ENCODE measurements around the gene NOL3. TPM values are rescaled to one million over a fixed set of nuclear protein-coding genes. Genes with fewer than 3 reads are reported as not detected.

Gene NOL3
- total and polyA plus RNA-seq, 2 of the 13 experiments (the other 11 are each of a cell fraction or from before 2014, with no cell fraction given) = 5.7 to 20.5 TPM

GRCh38 chr16:67199011-67199807 is 28.9 kb downstream of the NOL3 start, which contains the start of gene ELMO3:
Gene ELMO3 (plus strand): TSS chr16:67199131. CDS start chr16:67199327, 196 bp downstream.
- H3K4me1 ChIP-seq (ENCODE audit: insufficient read depth, low read length) = 0 out of 2 replicates have a peak, but pooled peaks cover 2% of the 10 kb centered on the region
- no peaks in the 10 kb centered on the region for H4K20me1 ChIP-seq (ENCODE audit: insufficient read depth, low read length)
- H3K4me2 ChIP-seq (ENCODE audit: low read depth, low read length) = no peak within 1 kb of the TSS
- peaks cover 53 to 76% of the 10 kb centered on the region in 2 experiments for H3K36me3 ChIP-seq (replicated peaks in 1 of 2; ENCODE audit: control insufficient read depth in 1 of 2, insufficient read depth in 2 of 2, low read length in 2 of 2)
- H3K79me2 ChIP-seq (ENCODE audit: insufficient read depth, low read length) = no peaks in the 10 kb centered on the region
- intact Hi-C loops (cut with micrococcal nuclease; ENCODE audit: unreplicated experiment) (no loop called here), in situ Hi-C loops (cut with HindIII; ENCODE audit: extremely low pct_ligation_motif_present, low pct_unique_long_range_greater_than_20kb) (no loop called here)
- no peak for DNase-seq (ENCODE audit: low spot score)
- ATAC-seq = no peak
- ChIA-PET CTCF (ENCODE audit: low intra/inter-chr PET ratio, low total read pairs) (no interaction called here), POLR2A (interaction anchor here (1.8 kb wide), 1 partner anchor 27 kb away, joined by 5 read pairs; the partner anchor contains the start of gene TMEM208)
- no peak within 1 kb of the TSS for H3K4me3 ChIP-seq (replicated peaks in 1 of 3; ENCODE audit: insufficient read depth in 1 of 3, low read depth in 2 of 3, low read length in 3 of 3)
- no peaks in the 10 kb centered on the region for H3K27me3 ChIP-seq (ENCODE audit: control insufficient read depth in 1 of 2, insufficient read depth in 2 of 2, low read length in 2 of 2)
- BruUV-seq (replicated peaks) = no TSS peak
- no peak within 1 kb of the TSS for H3K9ac ChIP-seq (ENCODE audit: insufficient read depth, low read depth, low read length)
- H3K27ac ChIP-seq (ENCODE audit: extremely low read length, insufficient read depth, low read length) = peak within 1 kb of the TSS; percentile 4
- no peak for FAIRE-seq
- H3K9me3 ChIP-seq (ENCODE audit: low read length) = no peaks in the 10 kb centered on the region
- WGBS (ENCODE audit: low lambda C conversion rate) = 96% methylated on average over 36 of the region's 61 CpGs
- H2AFZ ChIP-seq (ENCODE audit: low read length) = no peak within 1 kb of the TSS
- TF ChIP-seq HOXA3 (CRISPR knock-in tag; IDR thresholded peaks at IDR 0.05) (peak; percentile 17; the same call in 1 of the 2 replicates), RFX3 (CRISPR knock-in tag; IDR thresholded peaks at IDR 0.05) (no peak), AGO2 (optimal IDR thresholded peaks at IDR 0.05; ENCODE audit: low read depth, low read length) (peak; percentile 97), ZFP41 (CRISPR knock-in tag; IDR thresholded peaks at IDR 0.05; ENCODE audit: borderline replicate concordance) (no peak), ZNF652 (CRISPR knock-in tag; IDR thresholded peaks at IDR 0.05; ENCODE audit: borderline replicate concordance, low read depth) (no peak), ZNF326 (CRISPR knock-in tag; IDR thresholded peaks at IDR 0.05; ENCODE audit: borderline replicate concordance) (no peak), RXRA (CRISPR knock-in tag; IDR thresholded peaks at IDR 0.05) (no peak), ZNF672 (CRISPR knock-in tag; IDR thresholded peaks at IDR 0.05) (no peak), RBFOX2 (IDR thresholded peaks at IDR 0.05; ENCODE audit: low read depth, low read length) (peak; percentile 85), ZNF768 (CRISPR knock-in tag; IDR thresholded peaks at IDR 0.05) (peak; percentile 12; the same call in 1 of the 2 replicates), THAP9 (CRISPR knock-in tag; IDR thresholded peaks at IDR 0.05; ENCODE audit: borderline replicate concordance) (no peak), PBX2 (CRISPR knock-in tag; IDR thresholded peaks at IDR 0.05) (no peak), HNRNPK (IDR thresholded peaks at IDR 0.05; ENCODE audit: low read depth, low read length, poor library complexity, severe bottlenecking) (peak; percentile 18), GATAD1 (CRISPR knock-in tag; IDR thresholded peaks at IDR 0.05) (no peak), ZNF460 (CRISPR knock-in tag; IDR thresholded peaks at IDR 0.05; ENCODE audit: borderline replicate concordance) (no peak), POLR2G (IDR thresholded peaks at IDR 0.05; ENCODE audit: low read depth, low read length) (0 out of 2 replicates have a peak, but pooled peaks have one; percentile 5), AGO1 (IDR thresholded peaks at IDR 0.05; ENCODE audit: low read depth, low read length, poor library complexity, severe bottlenecking) (peak; percentile 32), ZNF75D (CRISPR knock-in tag; IDR thresholded peaks at IDR 0.05; ENCODE audit: borderline replicate concordance) (no peak), PHB2 (IDR thresholded peaks at IDR 0.05; ENCODE audit: partially characterized antibody) (no peak), KDM2A (CRISPR knock-in tag; IDR thresholded peaks at IDR 0.05; ENCODE audit: borderline replicate concordance, low read depth) (0 out of 2 replicates have a peak, but pooled peaks have one; percentile 3)
